HPDE6-E6E7 (cell line): Measurements from ENCODE around the gene NOX3.

ENCODE experiments used
- DNase-seq: peaks from one replicate; pipeline ENCODE4 v3.0.0; 2011; ENCODE audit warnings: missing footprints; ENCODE audit errors: extremely low spot score

The NOX3 gene

GRCh38 chr6:155434096-155434495 lies 21.5 kb downstream of the NOX3 start:
- no peak for DNase-seq

DNA sequence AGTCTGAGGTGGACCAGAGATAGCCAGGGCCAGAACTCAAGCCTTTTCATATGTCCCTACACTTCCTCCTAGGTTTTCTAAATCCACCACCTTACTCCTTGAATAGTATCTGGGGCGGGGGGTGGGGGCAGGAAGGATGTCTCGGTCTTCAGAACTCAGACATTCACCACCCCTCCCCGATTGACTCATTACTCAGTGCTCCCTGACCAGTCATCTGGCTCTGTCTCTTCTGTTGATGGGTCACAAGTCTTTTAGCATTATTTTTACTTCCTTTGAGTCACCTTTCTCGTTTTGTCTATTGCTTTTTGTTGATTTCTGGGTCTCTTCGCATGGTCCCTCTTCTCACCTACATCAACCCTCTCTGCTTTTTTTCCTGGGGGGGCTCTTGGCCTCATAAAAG lies 23.3 kb downstream of the NOX3 start:
- DNase-seq: no peak

- DNase-seq: no peak
Measured at GRCh38 chr6:155429321-155429893, 26.2 kb downstream of the NOX3 start.

DNA sequence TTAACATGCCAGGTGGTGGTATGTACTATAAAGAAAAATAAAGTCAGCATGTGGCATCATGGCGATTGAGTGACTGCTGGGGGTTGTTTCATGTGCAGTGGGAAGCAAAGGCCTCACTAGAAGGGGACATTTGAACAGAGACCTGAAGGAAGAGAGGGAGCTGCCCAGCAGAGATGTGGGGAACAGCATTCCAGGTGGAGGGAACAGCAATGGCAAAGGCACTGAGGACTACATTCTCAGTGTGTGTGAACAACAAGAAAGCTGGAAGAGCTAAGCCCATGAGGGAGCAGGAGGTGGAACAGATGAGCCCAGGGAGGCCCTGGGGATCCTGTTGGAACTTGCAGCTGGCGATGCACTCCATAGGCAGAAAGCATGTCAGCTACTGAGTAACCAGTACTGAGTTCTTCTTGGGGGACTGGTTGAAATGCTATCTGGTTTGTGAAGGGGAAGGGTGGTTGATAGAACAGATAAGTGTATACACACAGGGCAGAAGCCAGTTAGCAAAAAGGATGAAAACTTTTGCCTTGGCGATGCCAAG lies 29.2 kb downstream of the NOX3 start:
- no peak for DNase-seq

GRCh38 chr6:155424181-155424580 lies 31.5 kb downstream of the NOX3 start:
- DNase-seq: no peak

DNA sequence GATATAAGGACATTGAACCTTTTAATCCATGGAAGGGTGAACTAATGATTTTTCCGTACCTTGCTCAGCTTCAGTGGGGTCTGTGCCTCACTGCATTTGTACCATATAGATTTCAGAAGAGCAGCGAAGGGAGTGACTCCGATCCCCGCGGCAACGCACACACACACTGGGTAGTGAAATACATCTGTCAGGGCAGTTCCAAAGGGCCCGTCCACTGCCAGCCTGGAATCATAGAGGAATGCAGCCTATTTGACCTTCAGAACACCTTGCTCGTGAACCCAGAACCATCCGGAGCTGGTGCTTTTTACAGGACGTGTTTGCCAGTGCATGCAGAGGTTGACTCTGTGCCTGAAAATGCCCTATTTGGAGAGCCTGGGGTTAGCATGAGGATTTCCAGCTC lies 33.0 kb downstream of the NOX3 start:
- DNase-seq: no peak

GRCh38 chr6:155420492-155420891 lies 35.1 kb downstream of the NOX3 start:
- DNase-seq: no peak

DNA sequence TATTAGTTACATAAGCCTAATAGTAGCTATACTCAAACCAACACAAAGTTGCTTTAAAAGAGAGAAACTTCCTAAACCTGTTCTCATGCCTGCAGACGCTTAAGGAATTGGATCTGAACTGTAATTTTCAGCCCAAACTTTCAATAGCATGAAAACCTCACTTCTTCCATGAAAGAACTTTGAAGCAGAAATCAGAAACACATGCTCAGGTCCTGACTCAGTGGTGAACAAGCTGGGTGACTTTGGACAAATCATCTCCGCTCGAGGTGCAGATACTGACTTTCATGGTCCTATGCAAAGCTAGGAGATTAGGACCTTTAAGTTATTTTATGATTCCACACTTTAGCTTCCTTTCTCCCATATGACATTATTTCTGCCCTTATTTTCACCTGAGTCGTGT lies 36.5 kb downstream of the NOX3 start:
- DNase-seq: no peak

DNA sequence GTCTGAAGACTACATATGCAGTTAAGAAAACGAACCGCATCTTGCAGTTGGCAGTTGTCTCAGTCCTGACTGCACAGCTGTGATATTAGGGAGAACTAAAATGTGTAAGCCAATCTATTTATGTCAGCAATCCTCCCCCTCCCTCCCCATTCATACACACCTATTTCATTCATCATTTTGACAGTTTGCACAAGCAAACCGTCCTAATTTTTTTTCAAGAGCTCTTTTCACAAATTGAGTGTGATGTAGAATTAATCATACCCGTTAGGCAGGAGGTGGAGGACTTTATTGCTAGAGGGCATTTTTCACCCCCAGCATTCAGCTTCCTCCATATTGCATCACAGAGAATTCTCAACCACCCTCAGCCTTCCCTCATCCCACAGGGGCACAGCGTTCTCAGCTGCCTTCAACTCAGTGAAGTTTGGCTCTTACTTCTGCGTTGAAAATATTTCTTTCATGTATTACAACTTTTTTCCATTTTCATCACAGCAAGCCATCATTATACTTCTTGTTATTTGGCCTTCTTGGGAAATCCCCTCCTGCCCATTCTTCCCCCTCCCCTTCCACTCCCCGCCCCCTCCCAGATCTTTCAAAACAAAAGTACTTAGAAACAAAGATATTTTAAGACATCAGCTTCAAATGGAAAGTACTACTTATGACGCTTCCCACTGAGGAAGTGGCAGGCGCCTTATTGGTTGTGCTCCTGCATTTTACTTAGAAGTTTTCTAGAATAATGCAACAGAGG lies 37.5 kb downstream of the NOX3 start:
- DNase-seq: peak; percentile 36

DNA sequence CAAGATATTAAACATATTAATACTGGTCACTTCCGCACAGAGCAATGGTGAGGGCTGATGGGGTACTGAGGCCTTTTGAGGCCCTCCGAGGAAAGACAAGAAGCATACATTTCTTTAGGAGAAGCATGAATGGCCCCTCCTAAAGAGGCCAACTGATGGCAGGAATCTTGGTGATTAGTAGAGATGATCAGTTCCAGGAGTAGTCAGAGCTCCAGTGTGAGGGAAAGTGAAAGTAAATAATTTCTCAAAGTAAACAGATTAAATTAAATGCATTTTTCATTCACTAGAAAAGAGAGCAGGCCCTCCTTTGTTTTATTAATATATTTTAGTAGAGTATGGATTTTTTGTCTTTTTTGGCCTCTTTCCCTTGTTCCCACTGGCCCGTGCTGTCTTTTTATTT lies 38.2 kb downstream of the NOX3 start:
- DNase-seq: no peak

GRCh38 chr6:155415953-155416352 lies 39.7 kb downstream of the NOX3 start:
- DNase-seq: no peak

DNA sequence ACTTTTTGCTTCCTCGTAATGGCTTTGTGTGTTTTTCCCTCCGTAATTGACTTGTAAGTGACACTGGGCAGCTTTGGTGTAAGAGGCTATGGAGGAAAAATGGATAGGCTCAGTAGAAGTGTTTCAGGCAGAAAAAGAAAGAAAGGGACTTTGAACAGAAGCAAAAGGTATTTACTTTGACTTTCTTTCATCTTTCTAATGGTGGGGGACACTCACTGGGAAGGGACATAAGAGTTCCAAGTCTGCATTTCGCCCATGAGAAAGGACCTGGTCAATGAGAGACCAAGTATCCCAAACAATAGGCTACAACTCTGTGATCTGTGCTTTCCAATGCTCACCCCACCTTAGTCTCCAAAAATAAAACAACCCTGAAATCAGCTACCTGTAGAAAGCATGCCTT lies 41.6 kb downstream of the NOX3 start:
- DNase-seq: no peak

DNA sequence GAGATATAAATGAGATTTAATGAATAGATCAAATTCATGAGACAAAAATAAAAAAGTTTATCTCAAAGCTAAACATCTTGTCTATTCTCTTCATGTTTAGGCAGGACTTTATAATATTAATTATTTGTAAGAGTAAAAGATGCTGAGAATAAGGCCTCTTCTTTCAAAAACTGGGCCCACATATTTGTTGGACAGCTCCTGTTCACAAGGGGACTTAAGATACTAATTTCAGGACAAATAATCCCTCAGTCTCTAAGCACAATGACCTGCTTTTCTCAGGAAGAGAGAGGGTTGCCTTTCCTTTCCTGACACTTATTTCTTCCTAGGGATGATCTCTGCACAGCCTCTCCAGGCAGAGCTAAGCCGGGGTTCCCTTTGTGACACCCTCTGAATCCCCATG lies 43.3 kb downstream of the NOX3 start:
- DNase-seq: no peak

DNA sequence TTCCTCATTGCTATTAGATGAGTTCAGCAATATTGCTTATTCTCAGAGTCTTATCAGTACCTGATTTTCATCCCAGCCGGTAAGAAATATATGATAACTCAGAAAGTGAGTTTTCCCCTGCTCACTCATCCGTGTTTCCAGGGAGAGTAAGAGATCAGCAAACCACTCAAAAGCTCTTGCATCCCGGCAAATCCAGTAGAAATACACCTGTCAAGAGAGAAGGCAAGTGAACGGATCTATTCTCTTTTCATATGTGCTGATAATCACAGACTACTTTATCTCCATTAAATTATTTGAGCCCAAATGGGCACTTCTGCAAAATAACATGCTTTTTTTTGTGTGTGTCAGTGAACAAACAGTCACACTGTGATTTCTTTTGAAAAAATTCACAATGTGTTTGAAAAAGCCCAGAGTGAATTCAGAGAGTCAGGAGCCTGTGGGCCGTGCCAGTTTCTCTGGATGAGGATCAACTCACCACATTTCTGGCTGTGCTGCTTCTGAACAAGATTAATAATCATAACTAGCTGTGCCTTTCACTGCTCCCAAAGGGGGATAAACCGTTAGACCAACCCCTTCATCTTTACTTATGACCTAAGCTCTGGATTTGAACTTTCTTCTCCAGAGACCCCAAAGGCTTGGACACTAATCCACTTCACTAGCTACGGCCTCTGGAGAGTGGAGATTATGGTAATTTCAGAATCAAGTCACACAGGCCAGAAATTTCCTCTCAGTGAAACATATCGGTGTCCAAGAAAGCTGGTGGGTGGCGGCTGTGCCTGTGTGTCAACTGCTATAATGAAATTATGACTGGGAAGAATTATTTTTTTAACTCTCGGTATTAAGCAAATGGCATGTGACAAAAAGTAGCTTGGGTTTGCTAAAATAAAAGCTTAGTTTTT lies 44.2 kb downstream of the NOX3 start:
- DNase-seq: no peak

DNA sequence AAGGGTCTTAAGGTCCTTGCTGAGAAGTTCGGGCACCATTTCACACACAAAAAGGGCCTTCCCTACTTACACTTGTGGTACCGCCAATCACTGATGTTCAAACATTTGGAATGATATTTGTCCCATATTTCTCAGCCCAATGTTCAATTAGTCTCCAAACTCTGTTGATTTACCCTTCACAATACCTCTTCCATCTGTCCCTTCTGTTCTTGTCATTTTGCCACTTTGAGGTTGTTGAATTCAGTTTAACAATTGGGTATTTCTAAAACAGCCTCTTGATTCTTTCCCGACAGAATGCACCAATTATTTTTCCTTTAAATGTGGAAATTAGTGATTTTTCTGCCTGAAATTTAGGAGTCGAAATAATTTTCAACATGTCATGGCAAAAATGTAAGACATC lies 46.2 kb downstream of the NOX3 start:
- no peak for DNase-seq

GRCh38 chr6:155408981-155409380 lies 46.7 kb downstream of the NOX3 start:
- DNase-seq: no peak

GRCh38 chr6:155408231-155408630 lies 47.4 kb downstream of the NOX3 start:
- no peak for DNase-seq

GRCh38 chr6:155406801-155407200 lies 48.8 kb downstream of the NOX3 start:
- no peak for DNase-seq

DNA sequence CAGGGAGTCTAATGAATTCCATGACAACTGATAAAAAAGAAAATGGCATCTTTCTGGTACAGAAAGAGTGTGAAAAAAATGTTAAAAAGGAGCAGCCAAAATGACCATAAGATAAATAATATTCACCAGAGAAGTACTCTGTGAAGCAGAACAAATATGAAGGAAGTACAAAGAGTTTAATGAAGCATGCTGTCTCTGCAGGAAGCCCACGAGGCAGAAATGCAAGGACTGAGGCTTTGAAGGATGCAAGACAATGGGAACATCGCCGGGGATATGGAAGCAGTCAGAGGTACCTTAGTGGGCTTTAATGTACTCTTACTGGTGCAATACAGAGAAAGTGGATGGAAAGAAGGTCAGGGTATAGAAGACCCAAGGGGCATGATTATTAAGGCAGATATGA lies 50.7 kb downstream of the NOX3 start:
- DNase-seq: no peak

GRCh38 chr6:155402656-155403304 lies 52.9 kb downstream of the NOX3 start:
- no peak for DNase-seq

- no peak for DNase-seq
Measured at GRCh38 chr6:155400654-155400965, 55.0 kb downstream of the NOX3 start.
